SK-N-SH treated with all-trans-retinoic acid at 6 μM for 48 hours (cell line): ENCODE data around the gene STYK1.

ENCODE experiments used
- ATAC-seq: fragments of 200-7000 bp; cut with Tn5 transposase; 3 replicates; pipeline ENCODE4 v1.9.1; 2020; ENCODE audit warnings: mild to moderate bottlenecking, moderate library complexity
- BACH2 ChIP-seq: fragments of 250-450 bp; sonication (Bioruptor Pico); IDR thresholded peaks from 2 replicates; pipeline ENCODE4 v1.9.0; 2021; ENCODE audit warnings: mild to moderate bottlenecking, borderline replicate concordance
- CSDC2 ChIP-seq: fragments of 250-450 bp; sonication (Bioruptor Pico); IDR thresholded peaks from 2 replicates; pipeline ENCODE4 v1.5.0; 2020; ENCODE audit warnings: mild to moderate bottlenecking, moderate library complexity
- ESRRG ChIP-seq: fragments of 250-450 bp; sonication (Bioruptor Pico); IDR thresholded peaks from 2 replicates; pipeline ENCODE4 v1.6.1; 2021; ENCODE audit warnings: mild to moderate bottlenecking
- GLIS3 ChIP-seq: fragments of 250-450 bp; sonication (Bioruptor Pico); IDR thresholded peaks from 2 replicates; pipeline ENCODE4 v1.5.0; 2020; ENCODE audit warnings: mild to moderate bottlenecking, moderate library complexity
- ISL1 ChIP-seq: fragments of 250-450 bp; sonication (Bioruptor Pico); IDR thresholded peaks from 2 replicates; pipeline ENCODE4 v2.1.2; 2022; ENCODE audit warnings: mild to moderate bottlenecking, moderate library complexity
- OSR1 ChIP-seq: fragments of 250-450 bp; sonication (Bioruptor Pico); IDR thresholded peaks from 2 replicates; pipeline ENCODE4 v1.8.0; 2022; ENCODE audit warnings: moderate library complexity, mild to moderate bottlenecking, inconsistent platforms
- PPARA ChIP-seq: fragments of 250-450 bp; sonication (Bioruptor Pico); IDR thresholded peaks from 2 replicates; pipeline ENCODE4 v1.5.0; 2020; ENCODE audit warnings: mild to moderate bottlenecking, borderline replicate concordance
- SNAI2 ChIP-seq: fragments of 250-450 bp; sonication (Bioruptor Pico); IDR thresholded peaks from 2 replicates; pipeline ENCODE4 v1.5.0; 2020; ENCODE audit warnings: mild to moderate bottlenecking, moderate library complexity
- TOX ChIP-seq: fragments of 250-450 bp; sonication (Bioruptor Pico); IDR thresholded peaks from 2 replicates; pipeline ENCODE4 v1.8.0; 2021; ENCODE audit warnings: mild to moderate bottlenecking, moderate library complexity, borderline replicate concordance
- ZC3H10 ChIP-seq: fragments of 250-450 bp; sonication (Bioruptor Pico); IDR thresholded peaks from 2 replicates; pipeline ENCODE4 v1.5.1; 2021; ENCODE audit warnings: mild to moderate bottlenecking, moderate library complexity
- ZFP3 ChIP-seq: fragments of 250-450 bp; sonication (Bioruptor Pico); IDR thresholded peaks from 2 replicates; pipeline ENCODE4 v1.5.0; 2020; ENCODE audit warnings: mild to moderate bottlenecking, moderate library complexity
- ZFP30 ChIP-seq: fragments of 450-650 bp; formaldehyde crosslinking; IDR thresholded peaks from 2 replicates; pipeline ENCODE4 v1.5.0; 2022; ENCODE audit warnings: mild to moderate bottlenecking, moderate library complexity
- ZNF565 ChIP-seq: fragments of 450-650 bp; formaldehyde crosslinking; conservative IDR thresholded peaks from 2 replicates; pipeline ENCODE4 v1.5.0; 2020; ENCODE audit warnings: low read depth, mild to moderate bottlenecking, moderate library complexity
- ZNF70 ChIP-seq: fragments of 450-650 bp; formaldehyde crosslinking; IDR thresholded peaks from 2 replicates; pipeline ENCODE4 v1.5.0; 2020; ENCODE audit warnings: mild to moderate bottlenecking, moderate library complexity
- ZNF8 ChIP-seq: fragments of 450-650 bp; formaldehyde crosslinking; IDR thresholded peaks from 2 replicates; pipeline ENCODE4 v1.5.0; 2020; ENCODE audit warnings: mild to moderate bottlenecking, moderate library complexity
- TF ChIP-seq, protein P1 (sequence below): fragments of 250-450 bp; sonication (Bioruptor Pico); IDR thresholded peaks from 2 replicates; pipeline ENCODE4 v1.5.0; 2020; ENCODE audit warnings: mild to moderate bottlenecking, moderate library complexity
- TF ChIP-seq, protein P2 (sequence below): fragments of 250-450 bp; sonication (Bioruptor Pico); IDR thresholded peaks from 2 replicates; pipeline ENCODE4 v1.5.1; 2020; ENCODE audit warnings: low read depth, mild to moderate bottlenecking, moderate library complexity
- TF ChIP-seq, protein P3 (sequence below): fragments of 250-450 bp; sonication (Bioruptor Pico); IDR thresholded peaks from 2 replicates; pipeline ENCODE4 v1.8.0; 2020; ENCODE audit warnings: mild to moderate bottlenecking, moderate library complexity, borderline replicate concordance

Gene STYK1

DNA sequence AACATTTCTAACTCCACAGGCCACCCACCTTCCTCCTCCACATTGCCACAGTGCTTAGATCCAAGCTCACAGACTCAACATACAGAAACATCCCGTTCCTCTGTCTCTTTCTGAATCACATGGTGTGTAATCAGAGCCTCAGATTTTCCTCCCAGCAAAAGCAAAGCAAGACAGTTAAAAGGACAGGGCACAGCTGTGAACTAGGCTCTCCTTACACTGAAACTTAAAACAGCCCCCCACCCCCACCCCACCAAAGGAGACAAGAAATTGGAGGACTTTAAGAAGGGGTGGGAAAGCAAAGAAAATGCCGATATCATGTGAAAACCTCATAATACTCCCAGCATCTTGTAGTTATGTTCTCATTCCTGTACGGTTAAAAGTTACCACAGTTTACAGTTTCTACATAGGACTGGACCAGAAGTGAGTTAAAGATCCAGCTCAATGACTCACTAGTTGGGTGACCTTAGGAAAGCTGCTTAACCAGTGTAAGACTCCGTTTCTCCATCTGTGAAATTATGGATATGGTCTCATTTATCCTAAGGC is 44.5 kb upstream of the STYK1 start:
- no peak for ATAC-seq
- TF ChIP-seq, protein P1, sequence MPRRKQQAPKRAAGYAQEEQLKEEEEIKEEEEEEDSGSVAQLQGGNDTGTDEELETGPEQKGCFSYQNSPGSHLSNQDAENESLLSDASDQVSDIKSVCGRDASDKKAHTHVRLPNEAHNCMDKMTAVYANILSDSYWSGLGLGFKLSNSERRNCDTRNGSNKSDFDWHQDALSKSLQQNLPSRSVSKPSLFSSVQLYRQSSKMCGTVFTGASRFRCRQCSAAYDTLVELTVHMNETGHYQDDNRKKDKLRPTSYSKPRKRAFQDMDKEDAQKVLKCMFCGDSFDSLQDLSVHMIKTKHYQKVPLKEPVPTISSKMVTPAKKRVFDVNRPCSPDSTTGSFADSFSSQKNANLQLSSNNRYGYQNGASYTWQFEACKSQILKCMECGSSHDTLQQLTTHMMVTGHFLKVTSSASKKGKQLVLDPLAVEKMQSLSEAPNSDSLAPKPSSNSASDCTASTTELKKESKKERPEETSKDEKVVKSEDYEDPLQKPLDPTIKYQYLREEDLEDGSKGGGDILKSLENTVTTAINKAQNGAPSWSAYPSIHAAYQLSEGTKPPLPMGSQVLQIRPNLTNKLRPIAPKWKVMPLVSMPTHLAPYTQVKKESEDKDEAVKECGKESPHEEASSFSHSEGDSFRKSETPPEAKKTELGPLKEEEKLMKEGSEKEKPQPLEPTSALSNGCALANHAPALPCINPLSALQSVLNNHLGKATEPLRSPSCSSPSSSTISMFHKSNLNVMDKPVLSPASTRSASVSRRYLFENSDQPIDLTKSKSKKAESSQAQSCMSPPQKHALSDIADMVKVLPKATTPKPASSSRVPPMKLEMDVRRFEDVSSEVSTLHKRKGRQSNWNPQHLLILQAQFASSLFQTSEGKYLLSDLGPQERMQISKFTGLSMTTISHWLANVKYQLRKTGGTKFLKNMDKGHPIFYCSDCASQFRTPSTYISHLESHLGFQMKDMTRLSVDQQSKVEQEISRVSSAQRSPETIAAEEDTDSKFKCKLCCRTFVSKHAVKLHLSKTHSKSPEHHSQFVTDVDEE (CRISPR knock-in tag), result no peak
- no peak for TF ChIP-seq ZC3H10 (CRISPR knock-in tag)
- no peak for TF ChIP-seq ZNF8 (CRISPR knock-in tag)
- no peak for TF ChIP-seq ZNF70 (CRISPR knock-in tag)
- TF ChIP-seq ZFP3 (CRISPR knock-in tag), result no peak
- no peak for TF ChIP-seq CSDC2 (CRISPR knock-in tag)

DNA sequence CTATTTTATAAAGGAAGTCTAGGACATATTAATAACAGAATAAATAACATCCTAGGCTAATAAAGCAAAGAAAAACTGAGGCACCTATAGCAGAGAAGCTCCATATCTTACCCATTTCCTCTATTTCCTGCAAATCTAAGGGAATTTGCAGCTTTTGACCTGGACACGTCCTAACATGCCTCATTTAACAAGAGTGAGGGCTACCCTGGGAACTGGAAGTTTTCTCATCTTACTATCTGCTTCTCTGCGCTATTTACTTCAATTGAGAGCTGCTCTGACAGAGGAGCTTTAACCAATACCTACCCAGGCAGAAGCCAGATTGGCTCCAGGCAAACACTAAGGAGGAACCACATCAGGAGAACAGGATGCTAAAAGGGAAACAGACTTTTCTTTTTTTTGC is 43.6 kb upstream of the STYK1 start:
- no peak for TF ChIP-seq CSDC2 (CRISPR knock-in tag)
- no peak for TF ChIP-seq PPARA (CRISPR knock-in tag)
- TF ChIP-seq TOX (CRISPR knock-in tag), result no peak
- no peak for TF ChIP-seq OSR1 (CRISPR knock-in tag)
- no peak for TF ChIP-seq BACH2 (CRISPR knock-in tag)
- TF ChIP-seq, protein P2, sequence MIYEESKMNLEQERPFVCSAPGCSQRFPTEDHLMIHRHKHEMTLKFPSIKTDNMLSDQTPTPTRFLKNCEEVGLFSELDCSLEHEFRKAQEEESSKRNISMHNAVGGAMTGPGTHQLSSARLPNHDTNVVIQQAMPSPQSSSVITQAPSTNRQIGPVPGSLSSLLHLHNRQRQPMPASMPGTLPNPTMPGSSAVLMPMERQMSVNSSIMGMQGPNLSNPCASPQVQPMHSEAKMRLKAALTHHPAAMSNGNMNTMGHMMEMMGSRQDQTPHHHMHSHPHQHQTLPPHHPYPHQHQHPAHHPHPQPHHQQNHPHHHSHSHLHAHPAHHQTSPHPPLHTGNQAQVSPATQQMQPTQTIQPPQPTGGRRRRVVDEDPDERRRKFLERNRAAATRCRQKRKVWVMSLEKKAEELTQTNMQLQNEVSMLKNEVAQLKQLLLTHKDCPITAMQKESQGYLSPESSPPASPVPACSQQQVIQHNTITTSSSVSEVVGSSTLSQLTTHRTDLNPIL (CRISPR knock-in tag), result no peak
- TF ChIP-seq ISL1, result no peak
- no peak for TF ChIP-seq ZNF70 (CRISPR knock-in tag)
- TF ChIP-seq SNAI2, result no peak
- no peak for TF ChIP-seq ESRRG (CRISPR knock-in tag)
- TF ChIP-seq ZFP3 (CRISPR knock-in tag), result no peak
- no peak for TF ChIP-seq ZNF565 (CRISPR knock-in tag)
- TF ChIP-seq ZFP30, result no peak
- ATAC-seq, result no peak

DNA sequence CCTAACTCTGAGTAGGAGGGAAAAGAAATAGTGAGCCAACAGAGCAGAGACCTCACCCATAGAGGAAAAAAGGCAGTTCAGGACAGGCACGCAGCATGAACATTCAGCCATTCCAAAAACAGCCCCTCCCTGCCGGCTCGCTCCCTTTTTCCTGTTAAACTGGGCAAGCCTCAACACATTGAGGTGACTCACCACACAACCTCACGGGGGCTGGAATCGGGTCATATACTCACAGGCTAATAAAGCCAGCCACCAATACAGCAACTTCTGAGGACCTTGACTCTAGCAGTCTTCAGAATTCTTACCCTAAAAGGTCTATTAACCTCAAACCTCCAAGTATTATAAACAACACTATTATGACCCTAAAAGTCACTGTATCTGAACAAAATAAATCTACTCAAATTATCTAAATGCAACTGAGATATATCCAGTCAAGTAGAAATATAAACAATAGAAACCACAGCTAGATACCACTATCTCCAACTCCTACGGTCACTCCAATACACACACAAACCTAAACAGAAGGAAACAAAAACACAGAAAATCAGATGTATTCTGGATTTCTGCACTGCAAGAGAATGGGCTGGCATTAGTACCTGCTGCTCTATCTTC is 43.0 kb upstream of the STYK1 start:
- peak; percentile 54 for ATAC-seq
- TF ChIP-seq, protein P1 (CRISPR knock-in tag), result no peak
- TF ChIP-seq, protein P3, sequence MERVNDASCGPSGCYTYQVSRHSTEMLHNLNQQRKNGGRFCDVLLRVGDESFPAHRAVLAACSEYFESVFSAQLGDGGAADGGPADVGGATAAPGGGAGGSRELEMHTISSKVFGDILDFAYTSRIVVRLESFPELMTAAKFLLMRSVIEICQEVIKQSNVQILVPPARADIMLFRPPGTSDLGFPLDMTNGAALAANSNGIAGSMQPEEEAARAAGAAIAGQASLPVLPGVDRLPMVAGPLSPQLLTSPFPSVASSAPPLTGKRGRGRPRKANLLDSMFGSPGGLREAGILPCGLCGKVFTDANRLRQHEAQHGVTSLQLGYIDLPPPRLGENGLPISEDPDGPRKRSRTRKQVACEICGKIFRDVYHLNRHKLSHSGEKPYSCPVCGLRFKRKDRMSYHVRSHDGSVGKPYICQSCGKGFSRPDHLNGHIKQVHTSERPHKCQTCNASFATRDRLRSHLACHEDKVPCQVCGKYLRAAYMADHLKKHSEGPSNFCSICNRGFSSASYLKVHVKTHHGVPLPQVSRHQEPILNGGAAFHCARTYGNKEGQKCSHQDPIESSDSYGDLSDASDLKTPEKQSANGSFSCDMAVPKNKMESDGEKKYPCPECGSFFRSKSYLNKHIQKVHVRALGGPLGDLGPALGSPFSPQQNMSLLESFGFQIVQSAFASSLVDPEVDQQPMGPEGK (CRISPR knock-in tag), result no peak
- TF ChIP-seq ZC3H10 (CRISPR knock-in tag), result no peak
- no peak for TF ChIP-seq ZFP30

DNA sequence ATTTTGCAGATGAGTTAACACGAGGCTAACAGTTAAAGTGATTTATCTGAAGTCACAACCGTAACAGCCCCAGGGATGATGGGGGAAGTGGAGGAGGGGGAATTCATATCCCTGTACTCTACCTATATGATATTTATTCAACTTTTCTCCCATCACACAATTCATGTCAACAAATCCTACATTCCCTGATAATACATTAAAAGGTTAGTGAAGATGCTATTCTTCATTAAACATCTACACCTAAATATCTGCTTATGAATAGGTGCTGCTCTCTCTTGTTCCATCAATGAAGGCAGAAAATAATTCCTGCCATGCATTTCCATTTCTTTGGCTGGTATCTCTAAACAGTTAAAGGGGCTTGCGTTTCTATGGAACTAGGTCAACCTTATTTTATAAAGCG is 42.4 kb upstream of the STYK1 start:
- no peak for ATAC-seq
- TF ChIP-seq, protein P2 (CRISPR knock-in tag), result no peak
- no peak for TF ChIP-seq OSR1 (CRISPR knock-in tag)
- no peak for TF ChIP-seq PPARA (CRISPR knock-in tag)
- no peak for TF ChIP-seq BACH2 (CRISPR knock-in tag)
- TF ChIP-seq ZNF565 (CRISPR knock-in tag), result no peak
- TF ChIP-seq ZFP30, result no peak
- TF ChIP-seq, protein P1 (CRISPR knock-in tag), result no peak
- TF ChIP-seq TOX (CRISPR knock-in tag), result no peak
- no peak for TF ChIP-seq CSDC2 (CRISPR knock-in tag)
- no peak for TF ChIP-seq ZNF70 (CRISPR knock-in tag)
- no peak for TF ChIP-seq ZNF8 (CRISPR knock-in tag)
- no peak for TF ChIP-seq ZC3H10 (CRISPR knock-in tag)
- no peak for TF ChIP-seq ISL1
- TF ChIP-seq GLIS3 (CRISPR knock-in tag), result no peak
- no peak for TF ChIP-seq ZFP3 (CRISPR knock-in tag)
